UCSD-AML1 (cell line): Measurements from ENCODE around the gene HSPB3.
"Not testable (repeated sequence)": the region's sequence is repeated elsewhere in the genome, so short reads cannot be mapped to it uniquely, and the experiment has no call there.

Experiments used
- DNase-seq: peaks from one replicate; lab custom pipeline; 2025; ENCODE audit not compliant: unreplicated experiment; lab: John Stamatoyannopoulos, UW

The HSPB3 gene, protein sequence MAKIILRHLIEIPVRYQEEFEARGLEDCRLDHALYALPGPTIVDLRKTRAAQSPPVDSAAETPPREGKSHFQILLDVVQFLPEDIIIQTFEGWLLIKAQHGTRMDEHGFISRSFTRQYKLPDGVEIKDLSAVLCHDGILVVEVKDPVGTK

GRCh38 chr5:54455413-54456157 lies at the start of gene HSPB3:
Gene HSPB3 (plus strand): TSS chr5:54455699. CDS start chr5:54455790, 91 bp downstream.
- DNase-seq = no peak

- no peak for DNase-seq
Observed at GRCh38 chr5:54411176-54411575, 44.3 kb upstream of the HSPB3 start.

GRCh38 chr5:54412913-54413312 lies 42.6 kb upstream of the HSPB3 start:
- no peak for DNase-seq

DNA sequence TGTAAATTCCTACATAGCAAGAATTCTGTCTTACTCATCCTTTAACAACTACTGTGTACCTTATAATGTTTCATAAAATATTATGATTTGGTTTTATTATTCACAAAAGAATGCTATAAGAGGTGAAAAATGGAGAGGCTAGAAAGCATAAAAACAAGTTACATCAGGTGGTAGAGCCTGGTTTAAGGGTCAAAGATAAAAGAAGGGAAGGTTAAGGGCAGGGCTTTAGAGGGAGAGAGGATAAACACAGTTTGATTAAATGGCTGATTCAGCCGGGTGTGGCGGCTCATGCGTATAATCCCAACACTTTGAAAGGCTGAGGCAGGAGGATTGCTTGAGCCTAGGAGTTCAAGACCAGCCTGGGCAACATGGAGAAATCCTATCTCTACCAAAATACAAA lies 40.4 kb upstream of the HSPB3 start:
- no peak for DNase-seq

DNA sequence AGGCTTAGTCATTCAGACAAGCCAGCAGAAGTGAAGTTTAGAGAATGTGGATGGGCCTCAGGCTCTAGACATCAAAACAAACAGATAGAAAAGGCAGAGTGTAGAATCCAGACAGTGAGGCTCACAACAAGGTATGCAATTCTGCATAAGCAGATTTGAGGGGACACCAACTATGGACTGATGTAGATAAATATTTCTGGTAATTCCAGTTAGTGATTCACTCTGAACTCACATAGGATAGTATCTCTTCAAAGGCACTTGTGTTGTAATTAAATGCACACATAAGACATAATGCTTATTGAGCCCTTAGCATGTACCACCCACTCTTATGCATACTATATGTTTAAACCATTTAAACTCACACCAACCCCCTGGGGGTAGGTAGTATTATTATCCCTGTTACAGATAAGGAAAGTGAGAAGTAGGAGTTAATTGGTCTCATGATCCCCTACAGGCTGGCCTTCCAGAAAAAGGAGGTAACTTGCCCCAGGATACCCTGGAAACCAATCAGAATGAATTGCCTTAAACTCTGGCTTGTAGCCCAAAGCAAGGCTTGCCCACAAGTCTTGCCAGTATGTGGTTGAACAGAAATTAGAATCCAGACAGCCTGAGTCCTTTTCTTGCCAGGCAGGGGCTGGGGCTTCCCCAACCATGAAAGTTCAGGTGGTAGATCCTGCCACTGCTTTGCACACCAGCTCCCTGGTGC lies 39.5 kb upstream of the HSPB3 start:
- DNase-seq = no peak

- DNase-seq = not testable (repeated sequence)
Observed at GRCh38 chr5:54419573-54420423, 35.7 kb upstream of the HSPB3 start.

DNA sequence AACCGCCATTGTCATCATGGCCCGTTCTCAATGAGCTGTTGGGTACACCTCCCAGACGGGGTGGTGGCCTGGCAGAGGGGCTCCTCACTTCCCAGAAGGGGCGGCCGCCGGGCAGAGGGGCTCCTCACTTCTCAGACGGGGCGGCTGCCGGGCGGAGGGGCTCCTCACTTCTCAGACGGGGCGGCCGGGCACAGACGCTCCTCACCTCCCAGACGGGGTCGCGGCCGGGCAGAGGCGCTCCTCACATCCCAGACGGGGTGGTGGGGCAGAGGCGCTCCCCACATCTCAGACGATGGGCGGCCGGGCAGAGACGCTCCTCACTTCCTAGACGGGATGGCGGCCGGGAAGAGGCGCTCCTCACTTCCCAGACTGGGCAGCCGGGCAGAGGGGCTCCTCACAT lies 35.0 kb upstream of the HSPB3 start:
- not testable (repeated sequence) for DNase-seq

DNA sequence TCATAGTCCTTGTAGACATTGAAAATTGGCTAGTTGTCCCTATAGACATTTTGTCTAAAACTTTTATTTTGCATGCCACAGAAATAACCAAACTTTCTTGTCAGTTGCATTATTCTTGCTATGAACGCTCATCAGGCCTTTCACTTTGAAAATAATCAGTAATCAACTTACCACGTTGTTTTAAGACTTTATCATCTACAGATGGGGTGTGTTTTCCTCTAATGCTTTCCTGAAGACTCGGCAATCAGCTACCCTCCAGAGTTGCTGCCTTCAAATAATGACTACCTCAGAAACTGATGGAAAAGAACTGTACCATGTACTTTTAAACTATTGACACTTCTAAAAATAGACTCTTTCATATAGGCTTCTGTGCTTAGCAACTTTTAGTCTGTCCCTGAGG lies 33.5 kb upstream of the HSPB3 start:
- no peak for DNase-seq

GRCh38 chr5:54425258-54425657 lies 30.2 kb upstream of the HSPB3 start:
- no peak for DNase-seq

DNA sequence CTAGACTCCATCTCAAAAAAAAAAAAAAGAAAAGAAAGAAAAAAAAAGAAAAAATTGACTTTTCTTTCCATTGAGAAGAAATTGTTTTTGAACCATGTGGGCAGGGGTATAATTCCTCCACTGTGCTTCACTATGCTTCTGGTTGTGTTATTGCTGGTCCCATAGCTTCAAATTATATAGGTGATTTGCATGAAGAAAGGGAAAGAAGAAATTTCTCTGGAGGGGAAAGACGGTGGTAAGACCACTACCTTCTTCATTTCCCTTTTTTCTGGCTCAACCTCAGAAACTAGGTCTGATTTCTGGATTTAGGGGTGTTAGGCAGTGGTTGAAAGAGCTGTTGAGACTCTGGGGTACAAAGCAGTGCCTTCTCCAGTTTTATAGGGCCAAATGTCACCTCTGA lies 29.3 kb upstream of the HSPB3 start:
- DNase-seq = no peak

- DNase-seq = not testable (repeated sequence)
Observed at GRCh38 chr5:54434650-54435049, 20.8 kb upstream of the HSPB3 start.

- DNase-seq = no peak
Observed at GRCh38 chr5:54438620-54439389, 16.7 kb upstream of the HSPB3 start.

DNA sequence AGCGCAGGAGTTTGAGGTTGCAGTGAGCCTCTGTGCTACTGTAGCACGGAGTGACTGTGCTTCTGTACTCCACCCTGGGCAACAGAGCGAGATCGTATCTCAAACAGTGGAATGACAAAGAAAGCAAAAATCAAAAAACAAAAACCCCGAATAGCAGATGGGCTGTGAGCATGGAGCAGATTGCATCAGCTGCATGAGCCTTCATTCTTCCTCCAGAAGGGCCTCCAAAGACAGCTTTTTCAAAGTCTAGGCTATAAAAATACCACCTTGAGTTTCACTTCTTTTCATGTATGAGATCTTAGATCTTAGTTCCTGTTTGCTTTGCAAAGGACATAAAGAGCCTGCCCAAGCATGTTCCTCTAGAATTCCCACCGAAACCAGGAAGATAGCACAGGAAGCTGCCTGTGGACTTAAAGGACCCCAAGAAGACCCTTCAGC lies 15.0 kb upstream of the HSPB3 start:
- DNase-seq = no peak

DNA sequence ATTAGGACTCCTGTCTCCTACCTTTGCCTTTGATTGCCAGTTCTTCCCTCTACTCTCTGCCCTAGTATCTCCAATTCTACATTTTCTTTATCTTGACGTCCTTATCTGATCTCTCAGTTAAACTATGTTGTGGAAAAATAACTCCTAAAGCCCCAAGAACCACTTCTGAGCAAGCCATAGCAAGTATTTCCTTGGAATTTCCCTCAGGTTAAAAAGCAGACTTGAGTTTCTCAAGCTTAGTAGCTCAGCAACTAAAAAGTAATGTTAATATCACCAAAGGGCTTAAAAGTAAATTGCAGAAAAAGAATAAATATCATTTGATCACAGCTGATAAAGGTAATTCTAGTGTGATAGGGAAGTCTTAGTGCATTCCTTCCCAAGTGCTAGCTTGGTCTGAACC lies 13.2 kb upstream of the HSPB3 start:
- DNase-seq = no peak

- no peak for DNase-seq
Observed at GRCh38 chr5:54443270-54443669, 12.2 kb upstream of the HSPB3 start.

- no peak for DNase-seq
Observed at GRCh38 chr5:54445691-54446378, 9.7 kb upstream of the HSPB3 start.

DNA sequence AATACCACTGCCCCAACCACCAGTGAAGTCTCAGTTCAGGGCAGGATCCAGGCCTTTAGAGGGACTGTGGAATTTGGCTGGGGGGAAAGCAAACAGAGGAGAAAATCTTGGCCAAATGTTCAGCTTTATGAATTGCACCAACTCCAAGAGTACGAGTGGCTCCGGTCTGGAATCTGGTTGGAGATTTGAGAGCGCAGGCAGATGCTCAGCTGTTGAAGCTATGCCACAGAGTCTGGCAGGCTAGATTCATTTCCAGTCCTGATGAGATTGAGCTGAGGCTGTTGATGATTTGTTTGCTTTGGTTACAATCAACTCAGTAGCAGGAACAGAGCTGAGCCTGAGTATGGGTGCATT lies 9.1 kb upstream of the HSPB3 start:
- DNase-seq = no peak

GRCh38 chr5:54449923-54450322 lies 5.6 kb upstream of the HSPB3 start:
- no peak for DNase-seq

DNA sequence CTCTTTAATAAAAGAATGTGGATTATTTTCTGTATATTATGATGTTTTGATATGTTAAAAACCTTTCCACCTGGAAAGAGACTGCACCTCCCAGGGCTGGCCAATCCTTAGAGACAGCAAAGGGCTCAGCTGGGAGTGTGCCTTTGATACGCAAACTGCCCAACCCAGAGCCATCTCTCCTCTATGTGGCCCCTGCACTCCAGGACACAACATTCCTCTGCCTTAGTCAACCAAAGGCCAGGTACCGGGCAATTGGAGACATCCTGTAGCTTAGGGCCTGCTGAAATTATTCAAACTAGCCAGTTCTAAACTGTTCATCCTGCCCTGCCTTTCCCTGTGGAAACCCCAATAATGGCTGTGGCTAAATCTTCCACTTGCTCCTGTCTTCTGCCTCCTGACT lies 5.0 kb upstream of the HSPB3 start:
- no peak for DNase-seq

- no peak for DNase-seq
Observed at GRCh38 chr5:54453046-54453445, 2.5 kb upstream of the HSPB3 start.
